Neural cell (in vitro differentiated cells): ENCODE results near the gene RNU2-63P. TPM values are rescaled to one million over a fixed set of nuclear protein-coding genes. Genes with fewer than 3 reads are reported as not detected.

Experiments used
- H2AFZ ChIP-seq: fragments of 200-600, 300-800 bp; sonication (generic), shearing (Covaris generic); 2 replicates; pipeline ENCODE4 v1.6.0; 2014; ENCODE audit warnings: low read depth, mild to moderate bottlenecking, antibody characterized with exemption, low read length, moderate library complexity
- H3F3A ChIP-seq: fragments of 200-600 bp; shearing (Covaris generic); 2 replicates; pipeline ENCODE4 v1.6.1; 2016; ENCODE audit warnings: mild to moderate bottlenecking, moderate library complexity, mixed read lengths, antibody characterized with exemption, low read length; ENCODE audit not compliant: insufficient read depth, poor library complexity, severe bottlenecking
- H3K27ac ChIP-seq: fragments of 200-600, 300-800 bp; sonication (generic), shearing (Covaris generic); 2 replicates; pipeline ENCODE4 v1.5.1; 2014; ENCODE audit warnings: mild to moderate bottlenecking, low read length, moderate library complexity
- H3K27me3 ChIP-seq: fragments of 300-800, 200-600 bp; sonication (generic), shearing (Covaris generic); 2 replicates; pipeline ENCODE4 v1.6.0; 2014; ENCODE audit warnings: mild to moderate bottlenecking, low read depth, low read length, moderate library complexity; ENCODE audit not compliant: insufficient read depth
- H3K36me3 ChIP-seq: fragments of 300-800, 200-600 bp; sonication (generic), shearing (Covaris generic); 2 replicates; pipeline ENCODE4 v1.5.1; 2014; ENCODE audit warnings: mild to moderate bottlenecking, antibody characterized with exemption, low read length, moderate library complexity; ENCODE audit not compliant: insufficient read depth
- H3K4me2 ChIP-seq: fragments of 300-800, 200-600 bp; sonication (generic), shearing (Covaris generic); 2 replicates; pipeline ENCODE4 v1.6.0; 2014; ENCODE audit warnings: mild to moderate bottlenecking, low read length
- H3K4me3 ChIP-seq: fragments of 300-800, 200-600 bp; sonication (generic), shearing (Covaris generic); 2 replicates; pipeline ENCODE4 v1.5.1; 2014; ENCODE audit warnings: mild to moderate bottlenecking, low read length, moderate library complexity
- H3K79me2 ChIP-seq: fragments of 200-600 bp; shearing (Covaris generic); replicated peaks from 2 replicates; pipeline ENCODE4 v1.6.0; 2014; ENCODE audit warnings: mild to moderate bottlenecking, low read length, moderate library complexity; ENCODE audit not compliant: insufficient read depth
- H3K9ac ChIP-seq: fragments of 300-800, 200-600 bp; sonication (generic), shearing (Covaris generic); 2 replicates; pipeline ENCODE4 v1.6.1; 2016; ENCODE audit warnings: mild to moderate bottlenecking, low read length, mixed read lengths
- H3K9me2 ChIP-seq: fragments of 200-600 bp; shearing (Covaris generic); 2 replicates; pipeline ENCODE4 v1.6.1; 2016; ENCODE audit warnings: mild to moderate bottlenecking, low read length, mixed read lengths; ENCODE audit not compliant: insufficient read depth
- H3K9me3 ChIP-seq: fragments of 200-600, 300-800 bp; sonication (generic), shearing (Covaris generic); 2 replicates; pipeline ENCODE4 v1.6.1; 2016; ENCODE audit warnings: mild to moderate bottlenecking, mixed run types, low read length, moderate library complexity, mixed read lengths
- H4K20me1 ChIP-seq: fragments of 200-600 bp; shearing (Covaris generic); 2 replicates; pipeline ENCODE4 v1.6.1; 2016; ENCODE audit warnings: mild to moderate bottlenecking, mixed run types; ENCODE audit not compliant: insufficient read depth
- EP300 ChIP-seq: fragments of 450-650 bp; conservative IDR thresholded peaks from 2 replicates; pipeline ENCODE4 v1.6.1; 2014; ENCODE audit warnings: antibody characterized with exemption, mild to moderate bottlenecking, moderate library complexity; ENCODE audit not compliant: poor library complexity, severe bottlenecking
- EZH2 ChIP-seq: fragments of 200-600, 300-800 bp; shearing (Covaris generic), sonication (generic); IDR thresholded peaks from 2 replicates; pipeline ENCODE4 v1.6.1; 2014; ENCODE audit warnings: antibody characterized with exemption, low read length, borderline replicate concordance, mild to moderate bottlenecking; ENCODE audit not compliant: insufficient read depth, poor library complexity, severe bottlenecking
- MXI1 ChIP-seq: fragments of 450-650 bp; conservative IDR thresholded peaks from 2 replicates; pipeline ENCODE4 v1.6.1; 2014; ENCODE audit warnings: antibody characterized with exemption, mild to moderate bottlenecking; ENCODE audit not compliant: poor library complexity, severe bottlenecking
- POLR2AphosphoS5 ChIP-seq: IDR thresholded peaks from 2 replicates; pipeline ENCODE4 v1.6.1; 2012
- RAD21 ChIP-seq: fragments of 450-650 bp; conservative IDR thresholded peaks from 2 replicates; pipeline ENCODE4 v1.6.1; 2014; ENCODE audit warnings: antibody characterized with exemption, mild to moderate bottlenecking, moderate library complexity
- SMC3 ChIP-seq: fragments of 450-650 bp; conservative IDR thresholded peaks from 2 replicates; pipeline ENCODE4 v1.6.1; 2014; ENCODE audit warnings: antibody characterized with exemption, mild to moderate bottlenecking, moderate library complexity; ENCODE audit not compliant: poor library complexity
- TAF1 ChIP-seq: IDR thresholded peaks from 2 replicates; pipeline ENCODE4 v1.6.1; 2012; ENCODE audit warnings: low read depth
- polyA plus RNA-seq: library from polyadenylated mRNA; depleted of rRNA; stranded (reverse); fragments of >200 nt; gene quantifications from 2 replicates; pipeline ENCODE4 v1.2.3, GENCODE V29; 2014
- TF ChIP-seq, protein P1 (sequence below): fragments of 450-650 bp; IDR thresholded peaks from 2 replicates; pipeline ENCODE4 v1.5.1; 2014; ENCODE audit warnings: antibody characterized with exemption, mild to moderate bottlenecking, moderate library complexity; ENCODE audit not compliant: poor library complexity, severe bottlenecking
- TF ChIP-seq, protein P2 (sequence below): IDR thresholded peaks from 2 replicates; pipeline ENCODE4 v1.6.1; 2012; ENCODE audit warnings: borderline replicate concordance

The RNU2-63P gene
- polyA plus RNA-seq, 1 donor from 2014 or later: not detected

DNA sequence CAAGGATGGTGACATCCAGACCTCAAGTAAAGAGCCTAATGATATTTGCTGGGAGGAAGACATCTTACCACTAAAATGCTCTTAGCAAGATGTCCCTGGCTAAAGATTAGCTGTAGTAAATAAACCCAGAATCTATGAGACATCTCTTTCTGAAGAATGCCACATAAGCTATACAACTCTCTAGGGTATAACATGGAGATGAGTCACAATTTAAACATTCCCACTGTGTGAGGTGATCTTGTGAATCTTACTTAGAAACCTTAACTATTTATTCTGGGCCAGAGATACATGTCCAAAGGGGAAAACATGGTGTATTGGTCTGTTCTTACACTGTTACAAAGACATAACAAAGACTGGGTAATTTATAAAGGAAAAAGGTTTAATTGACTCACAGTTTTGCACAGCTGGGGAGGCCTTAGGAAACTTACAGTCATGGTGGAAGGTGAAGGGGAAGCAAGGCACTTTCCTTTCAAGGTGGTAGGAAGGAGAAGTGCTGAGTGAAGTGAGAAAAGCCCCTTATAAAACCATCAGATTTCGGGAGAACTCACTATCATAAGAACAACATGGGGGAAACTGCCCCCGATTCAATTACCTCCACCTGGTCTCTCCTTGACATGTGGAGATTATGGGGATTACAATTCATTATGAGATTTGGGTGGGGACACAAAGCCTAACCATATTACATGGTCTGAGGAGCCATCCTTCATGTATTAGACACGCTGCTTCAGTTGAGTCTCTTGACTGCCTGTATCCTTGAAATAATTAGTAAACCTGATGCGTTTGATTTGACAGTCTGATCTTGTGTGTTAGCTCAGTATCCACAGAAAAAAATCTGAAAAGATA is 22.1 kb upstream of the RNU2-63P start:
- Histone ChIP-seq H3K27me3 (no peaks in the 10 kb centered on the region), H3K79me2 (no peaks in the 10 kb centered on the region), H2AFZ (no peak overlapping the region), H4K20me1 (no peaks in the 10 kb centered on the region), H3K4me2 (no peak overlapping the region), H3K36me3 (peaks cover 4% of the 10 kb centered on the region), H3K9me3 (no peaks in the 10 kb centered on the region), H3K9ac (no peak overlapping the region), H3K9me2 (no peaks in the 10 kb centered on the region), H3K27ac (no peak overlapping the region), H3K4me3 (no peak overlapping the region), H3F3A (no peaks in the 10 kb centered on the region)
- TF ChIP-seq, protein P1, sequence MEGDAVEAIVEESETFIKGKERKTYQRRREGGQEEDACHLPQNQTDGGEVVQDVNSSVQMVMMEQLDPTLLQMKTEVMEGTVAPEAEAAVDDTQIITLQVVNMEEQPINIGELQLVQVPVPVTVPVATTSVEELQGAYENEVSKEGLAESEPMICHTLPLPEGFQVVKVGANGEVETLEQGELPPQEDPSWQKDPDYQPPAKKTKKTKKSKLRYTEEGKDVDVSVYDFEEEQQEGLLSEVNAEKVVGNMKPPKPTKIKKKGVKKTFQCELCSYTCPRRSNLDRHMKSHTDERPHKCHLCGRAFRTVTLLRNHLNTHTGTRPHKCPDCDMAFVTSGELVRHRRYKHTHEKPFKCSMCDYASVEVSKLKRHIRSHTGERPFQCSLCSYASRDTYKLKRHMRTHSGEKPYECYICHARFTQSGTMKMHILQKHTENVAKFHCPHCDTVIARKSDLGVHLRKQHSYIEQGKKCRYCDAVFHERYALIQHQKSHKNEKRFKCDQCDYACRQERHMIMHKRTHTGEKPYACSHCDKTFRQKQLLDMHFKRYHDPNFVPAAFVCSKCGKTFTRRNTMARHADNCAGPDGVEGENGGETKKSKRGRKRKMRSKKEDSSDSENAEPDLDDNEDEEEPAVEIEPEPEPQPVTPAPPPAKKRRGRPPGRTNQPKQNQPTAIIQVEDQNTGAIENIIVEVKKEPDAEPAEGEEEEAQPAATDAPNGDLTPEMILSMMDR: no peak
- TF ChIP-seq RAD21 (no peak), EP300 (no peak)

- Histone ChIP-seq H3K9me2 (no peaks in the 10 kb centered on the region), H3K4me2 (no peak overlapping the region), H3K27me3 (no peaks in the 10 kb centered on the region), H3K9me3 (no peaks in the 10 kb centered on the region), H3K27ac (no peak overlapping the region), H3K9ac (no peak overlapping the region), H2AFZ (no peak overlapping the region), H4K20me1 (no peaks in the 10 kb centered on the region), H3K36me3 (peaks cover 4% of the 10 kb centered on the region), H3K4me3 (no peak overlapping the region), H3K79me2 (no peaks in the 10 kb centered on the region), H3F3A (no peaks in the 10 kb centered on the region)
- TF ChIP-seq SMC3 (no peak), TAF1 (no peak), POLR2AphosphoS5 (no peak), MXI1 (no peak), EP300 (no peak), EZH2 (no peak), RAD21 (no peak)
- TF ChIP-seq, protein P2, sequence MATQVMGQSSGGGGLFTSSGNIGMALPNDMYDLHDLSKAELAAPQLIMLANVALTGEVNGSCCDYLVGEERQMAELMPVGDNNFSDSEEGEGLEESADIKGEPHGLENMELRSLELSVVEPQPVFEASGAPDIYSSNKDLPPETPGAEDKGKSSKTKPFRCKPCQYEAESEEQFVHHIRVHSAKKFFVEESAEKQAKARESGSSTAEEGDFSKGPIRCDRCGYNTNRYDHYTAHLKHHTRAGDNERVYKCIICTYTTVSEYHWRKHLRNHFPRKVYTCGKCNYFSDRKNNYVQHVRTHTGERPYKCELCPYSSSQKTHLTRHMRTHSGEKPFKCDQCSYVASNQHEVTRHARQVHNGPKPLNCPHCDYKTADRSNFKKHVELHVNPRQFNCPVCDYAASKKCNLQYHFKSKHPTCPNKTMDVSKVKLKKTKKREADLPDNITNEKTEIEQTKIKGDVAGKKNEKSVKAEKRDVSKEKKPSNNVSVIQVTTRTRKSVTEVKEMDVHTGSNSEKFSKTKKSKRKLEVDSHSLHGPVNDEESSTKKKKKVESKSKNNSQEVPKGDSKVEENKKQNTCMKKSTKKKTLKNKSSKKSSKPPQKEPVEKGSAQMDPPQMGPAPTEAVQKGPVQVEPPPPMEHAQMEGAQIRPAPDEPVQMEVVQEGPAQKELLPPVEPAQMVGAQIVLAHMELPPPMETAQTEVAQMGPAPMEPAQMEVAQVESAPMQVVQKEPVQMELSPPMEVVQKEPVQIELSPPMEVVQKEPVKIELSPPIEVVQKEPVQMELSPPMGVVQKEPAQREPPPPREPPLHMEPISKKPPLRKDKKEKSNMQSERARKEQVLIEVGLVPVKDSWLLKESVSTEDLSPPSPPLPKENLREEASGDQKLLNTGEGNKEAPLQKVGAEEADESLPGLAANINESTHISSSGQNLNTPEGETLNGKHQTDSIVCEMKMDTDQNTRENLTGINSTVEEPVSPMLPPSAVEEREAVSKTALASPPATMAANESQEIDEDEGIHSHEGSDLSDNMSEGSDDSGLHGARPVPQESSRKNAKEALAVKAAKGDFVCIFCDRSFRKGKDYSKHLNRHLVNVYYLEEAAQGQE: no peak
- TF ChIP-seq, protein P1: no peak
Measured at GRCh38 chr2:88036606-88037005, 20.3 kb upstream of the RNU2-63P start.
